HG03457 (cell line): ENCODE measurements around the gene TAGAP.
"Not testable (repeated sequence)": the region's sequence is repeated elsewhere in the genome, so short reads cannot be mapped to it uniquely, and the experiment has no call there.

ENCODE experiments used
- ATAC-seq: cut with Tn5 transposase; IDR thresholded peaks from one replicate; pipeline ENCODE4 v1.9.1; 2021; ENCODE audit warnings: moderate number of reproducible peaks; ENCODE audit not compliant: unreplicated experiment

Gene TAGAP

GRCh38 chr6:159047891-159048685, 3.3 kb upstream of the TAGAP start:
- ATAC-seq, result no peak

- no peak for ATAC-seq
These were observed 1.0 kb upstream of the TAGAP start for GRCh38 chr6:159045801-159046200.

DNA sequence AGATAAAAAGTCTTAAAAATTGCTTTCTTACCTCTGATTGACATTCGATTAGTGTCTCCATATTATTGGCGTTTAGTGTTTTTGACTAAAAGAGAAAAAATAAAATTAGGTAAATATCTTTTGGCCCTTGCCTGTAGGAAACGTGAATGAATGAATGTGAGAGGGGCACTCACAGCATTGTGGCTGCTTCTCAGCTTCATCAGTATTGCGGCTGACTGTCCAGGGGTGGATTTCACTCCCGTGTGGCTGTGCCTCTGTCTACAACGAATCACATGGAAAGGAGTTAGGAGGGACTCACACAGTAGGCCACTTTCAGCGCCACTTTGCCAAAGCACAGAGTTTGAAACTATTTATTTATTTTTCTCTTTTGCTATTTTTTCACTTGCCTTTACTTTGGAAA, 844 bp downstream of the TAGAP start:
- ATAC-seq, result no peak

GRCh38 chr6:159043251-159043650, 1.5 kb downstream of the TAGAP start:
- ATAC-seq, result no peak

DNA sequence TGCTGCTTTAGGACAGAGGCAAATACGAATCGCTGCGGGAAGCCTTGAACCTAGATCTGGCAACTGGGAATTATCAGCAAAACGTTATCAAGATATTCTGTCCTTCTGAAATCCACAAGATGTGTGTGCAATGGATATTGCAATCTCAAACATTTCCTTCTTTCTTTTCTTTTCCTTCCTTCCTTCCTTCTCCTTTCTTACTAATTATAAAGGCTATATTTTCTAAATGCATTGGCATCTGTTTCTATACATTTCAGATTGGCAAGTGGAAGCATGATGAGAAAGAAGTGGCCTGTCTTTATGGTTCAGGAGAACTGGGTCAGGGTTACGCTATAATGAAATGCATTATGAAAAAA, 2.0 kb downstream of the TAGAP start:
- no peak for ATAC-seq

DNA sequence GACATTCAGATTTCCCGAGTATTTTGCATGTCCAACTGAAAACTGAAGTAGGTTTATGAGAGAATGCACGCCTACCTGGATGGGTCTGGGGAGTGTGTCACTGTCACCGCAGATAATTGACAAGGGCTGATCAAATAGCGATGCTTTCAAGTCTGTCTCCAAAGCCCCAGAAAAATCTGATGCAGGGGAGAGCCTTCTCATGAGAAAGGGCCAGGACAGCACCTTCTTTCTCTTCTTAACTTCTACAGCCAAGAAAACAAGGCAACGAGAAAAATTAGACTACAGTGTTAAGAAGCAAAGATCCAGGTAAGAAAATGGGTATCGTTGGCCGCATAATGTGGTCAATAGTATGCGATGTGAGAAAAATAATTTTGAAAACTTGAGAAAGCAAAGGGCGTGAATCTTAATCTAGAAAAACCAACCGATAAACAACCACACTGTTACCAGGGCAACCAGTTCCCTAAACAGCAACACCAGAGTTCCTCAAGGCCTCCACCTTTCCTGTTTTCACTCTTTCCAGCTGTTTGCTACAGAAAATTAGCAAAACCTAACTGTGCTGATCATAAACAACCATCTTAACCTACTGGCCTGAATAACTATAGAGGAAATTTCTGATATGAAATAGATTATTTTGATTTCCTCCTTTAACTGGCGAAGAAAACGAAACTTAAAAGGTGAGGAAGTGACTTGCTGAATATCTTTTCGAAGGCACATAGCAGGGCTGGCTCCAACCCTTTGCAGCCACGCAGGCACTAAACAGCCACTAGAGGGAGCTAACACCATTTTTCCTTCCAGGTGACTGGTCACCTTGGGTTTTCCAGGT, 2.6 kb downstream of the TAGAP start:
- no peak for ATAC-seq

DNA sequence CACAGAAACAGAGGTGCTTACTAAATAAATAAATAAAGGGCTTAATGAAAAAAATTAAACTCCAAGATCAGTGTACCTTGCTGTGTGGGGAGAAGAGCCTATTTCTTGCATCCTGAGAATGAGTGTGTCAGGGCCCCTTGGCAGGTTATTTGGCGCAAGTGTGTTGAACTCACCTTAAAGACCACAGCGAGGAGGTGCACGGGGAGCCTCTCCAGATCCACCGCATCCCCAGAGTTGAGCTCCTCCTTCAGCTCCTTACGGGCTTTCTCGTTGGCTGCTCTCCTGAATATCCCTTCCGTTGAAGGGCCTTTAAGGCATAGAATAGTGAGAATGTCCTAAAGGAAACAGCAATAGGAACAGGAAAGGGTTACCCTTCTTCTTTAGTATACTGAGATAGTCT, 3.6 kb downstream of the TAGAP start:
- ATAC-seq, result no peak

GRCh38 chr6:159039885-159040258, 4.9 kb downstream of the TAGAP start:
- no peak for ATAC-seq

DNA sequence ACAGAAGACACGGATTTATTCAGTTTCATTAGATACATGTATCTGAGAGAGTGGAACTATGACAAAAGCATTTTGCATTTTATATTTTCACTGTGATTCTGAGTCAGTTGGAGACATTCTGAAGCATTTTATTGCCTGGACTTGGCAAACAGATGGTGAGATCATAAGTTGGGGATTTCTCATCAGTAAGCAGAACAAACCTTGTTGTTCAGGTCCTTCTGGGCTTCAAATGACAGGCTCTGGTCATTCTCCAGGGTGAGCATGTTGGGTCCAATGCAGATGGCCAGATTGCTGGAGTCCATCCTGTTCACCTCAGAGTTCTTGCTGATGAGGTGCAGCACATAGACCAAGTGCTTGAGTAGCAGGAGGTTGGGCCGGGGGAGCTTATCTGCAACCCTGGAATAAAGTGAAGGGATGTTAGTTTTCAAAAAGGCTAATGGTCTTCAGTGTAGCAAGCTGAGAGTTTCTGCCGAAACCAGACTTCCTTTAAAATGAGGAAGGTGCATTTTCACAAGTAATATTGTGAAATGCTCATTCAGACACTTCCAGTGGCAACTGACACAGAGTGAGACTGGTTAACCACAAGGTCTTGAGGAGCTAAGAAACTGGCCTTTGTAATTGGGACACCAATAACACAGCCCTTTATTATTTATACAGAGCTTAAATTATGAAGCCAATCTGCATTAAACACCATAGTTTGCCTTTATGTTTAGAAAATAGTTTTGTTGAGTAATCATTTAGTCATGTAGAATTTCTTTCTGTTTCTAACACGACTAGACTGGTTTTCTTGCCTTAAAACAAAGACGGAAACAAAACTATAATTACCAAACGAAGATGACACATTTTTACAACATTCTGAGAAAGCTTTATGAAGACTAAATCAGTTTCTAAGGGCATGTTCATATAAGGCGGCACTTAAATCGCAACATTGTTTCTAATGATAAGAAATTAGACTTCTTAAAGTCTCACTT, 5.6 kb downstream of the TAGAP start:
- ATAC-seq, result peak; percentile 67

DNA sequence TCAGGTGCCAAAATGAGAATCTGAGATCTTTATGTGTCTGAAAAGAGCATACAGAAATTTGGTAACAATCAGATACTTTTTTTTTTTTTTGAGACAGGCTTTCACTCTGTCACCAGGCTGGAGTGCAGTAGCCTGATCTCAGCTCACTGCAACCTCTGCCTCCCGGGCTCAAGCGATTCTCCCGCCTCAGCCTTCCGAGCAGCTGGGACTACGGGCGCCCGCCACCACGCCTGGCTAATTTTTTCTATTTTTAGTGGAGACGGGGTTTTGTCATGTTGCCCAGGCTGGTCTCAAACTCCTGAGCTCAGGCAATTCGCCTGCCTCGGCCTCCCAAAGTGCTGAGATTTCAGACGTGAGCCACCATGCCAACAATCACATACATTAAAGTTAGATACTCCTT, 6.5 kb downstream of the TAGAP start:
- not testable (repeated sequence) for ATAC-seq

GRCh38 chr6:159037756-159038290, 7.0 kb downstream of the TAGAP start:
- no peak for ATAC-seq

GRCh38 chr6:159036673-159037072, 8.1 kb downstream of the TAGAP start:
- ATAC-seq, result no peak

GRCh38 chr6:159035891-159036290, 8.9 kb downstream of the TAGAP start:
- ATAC-seq, result no peak

DNA sequence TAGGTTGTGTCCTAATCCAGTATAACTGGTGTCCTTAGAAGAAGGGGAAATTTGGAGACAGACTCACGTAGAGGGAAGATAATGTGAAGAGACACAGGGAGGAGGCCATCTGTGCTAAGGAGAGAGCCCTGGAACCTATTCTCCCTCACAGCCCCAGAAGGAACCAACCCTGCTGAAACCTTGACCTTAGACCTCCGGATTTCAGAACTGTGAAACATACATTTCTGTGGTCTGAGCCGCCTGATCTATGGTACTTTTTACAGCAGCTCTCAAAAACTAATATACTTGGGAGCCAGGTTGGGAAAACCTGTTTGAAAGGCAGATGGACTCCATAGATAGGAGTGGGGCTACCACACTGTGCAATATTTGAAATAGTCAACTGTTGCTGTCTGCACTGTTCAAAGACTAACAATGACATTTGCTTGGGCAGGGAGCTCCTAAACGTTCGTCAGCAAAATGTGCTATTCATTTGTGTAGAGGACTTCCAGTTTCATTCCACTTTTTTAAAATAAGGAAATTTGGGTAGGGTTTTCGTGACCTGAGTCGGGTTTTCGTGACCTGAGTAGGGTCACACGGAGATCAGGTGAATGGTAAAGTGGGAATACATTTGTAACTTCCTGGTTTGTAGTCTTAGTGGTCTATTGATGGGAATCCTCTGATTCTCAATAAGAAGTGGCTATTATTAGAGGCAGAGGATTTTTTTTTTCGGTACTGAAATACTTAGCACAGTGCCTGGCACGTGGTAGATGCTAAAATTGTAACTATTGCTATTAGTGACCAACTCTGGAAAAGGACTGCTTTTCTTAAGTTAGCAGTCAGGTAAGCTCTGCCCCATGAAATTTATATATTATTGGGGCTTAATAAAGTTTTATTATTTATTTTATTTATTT, 11.4 kb downstream of the TAGAP start:
- no peak for ATAC-seq

DNA sequence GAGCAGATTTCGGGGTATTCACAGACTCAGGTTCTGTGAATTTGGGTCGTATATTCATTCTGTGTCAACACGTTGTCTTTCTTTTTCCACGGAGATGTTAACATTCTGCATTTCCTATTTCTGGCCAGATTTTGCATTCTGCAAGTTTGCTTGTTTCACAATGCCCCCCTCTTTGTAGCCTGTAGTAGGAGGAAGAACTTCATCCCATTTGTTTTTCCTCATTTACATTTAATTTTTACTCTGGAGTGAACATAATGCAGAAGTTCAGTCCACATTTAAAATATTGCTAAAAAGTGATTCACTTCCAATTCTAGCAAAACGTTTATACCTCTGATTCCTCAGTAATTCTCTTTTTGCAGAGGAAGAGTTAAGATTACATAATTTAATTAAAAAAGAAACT, 12.9 kb downstream of the TAGAP start:
- no peak for ATAC-seq

- no peak for ATAC-seq
These were observed 14.6 kb downstream of the TAGAP start for GRCh38 chr6:159030168-159030567.

GRCh38 chr6:159025224-159025623, 19.6 kb downstream of the TAGAP start:
- ATAC-seq, result not testable (repeated sequence)

DNA sequence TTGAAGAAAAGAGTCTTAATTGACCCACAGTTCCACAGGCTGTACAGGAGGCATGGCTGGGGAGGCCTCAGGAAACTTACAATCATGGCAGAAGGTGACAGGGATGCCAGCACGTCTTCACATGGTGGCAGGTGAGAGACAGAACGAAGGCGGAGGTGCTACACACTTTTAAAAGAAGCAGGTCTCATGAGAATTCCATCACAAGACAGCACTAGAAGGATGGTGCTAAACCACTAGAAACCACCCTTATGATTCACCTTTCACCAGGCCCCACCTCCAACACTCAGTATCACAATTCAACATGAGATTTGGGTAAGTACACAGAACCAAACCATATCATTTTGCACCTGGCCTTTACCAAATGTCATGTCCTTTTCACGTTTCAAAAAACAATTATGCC, 20.9 kb downstream of the TAGAP start:
- ATAC-seq, result no peak

DNA sequence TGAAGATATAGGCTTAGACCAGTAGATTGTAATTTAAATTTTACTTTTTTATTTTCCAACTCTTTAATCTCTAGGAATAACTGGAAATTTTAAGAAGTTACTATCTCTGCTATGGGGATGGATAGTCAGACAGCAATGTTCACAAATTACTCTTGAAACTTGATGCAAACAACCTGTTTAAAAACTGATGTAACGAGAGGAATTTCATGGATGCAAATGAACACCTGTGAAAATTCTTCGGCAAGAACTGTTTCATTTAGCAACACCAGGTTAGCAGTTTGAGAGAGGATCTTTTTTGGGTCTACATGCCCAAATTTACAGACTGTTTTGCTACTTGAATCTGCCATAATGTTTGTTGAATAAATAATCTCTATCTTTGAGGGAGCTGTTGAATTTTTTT, 24.8 kb downstream of the TAGAP start:
- no peak for ATAC-seq
